HAP-1 (cell line): ENCODE results near the gene TMEM213.
"Not testable (repeated sequence)": the region's sequence is repeated elsewhere in the genome, so short reads cannot be mapped to it uniquely, and the experiment has no call there.

Experiments
- DNase-seq, 2 experiments: peaks; one replicate each; pipeline ENCODE4 v3.0.0-alpha.2; 2016 to 2020; ENCODE audit warnings: low spot score in 2 of 2
- H3K27me3 ChIP-seq: fragments of 250-450 bp; sonication (Bioruptor Pico); 2 replicates; pipeline ENCODE4 v1.5.1; 2020; ENCODE audit warnings: low read depth, mild to moderate bottlenecking, moderate library complexity
- H3K36me3 ChIP-seq: fragments of 250-450 bp; sonication (Bioruptor Pico); replicated peaks from 2 replicates; pipeline ENCODE4 v1.5.1; 2020; ENCODE audit warnings: mild to moderate bottlenecking
- H3K4me1 ChIP-seq: fragments of 250-450 bp; sonication (Bioruptor Pico); 2 replicates; pipeline ENCODE4 v1.5.1; 2020; ENCODE audit warnings: mild to moderate bottlenecking
- H3K4me3 ChIP-seq: fragments of 250-450 bp; sonication (Bioruptor Pico); 2 replicates; pipeline ENCODE4 v1.5.1; 2020; ENCODE audit warnings: mild to moderate bottlenecking, moderate library complexity
- H3K9me3 ChIP-seq: fragments of 250-450 bp; sonication (Bioruptor Pico); 2 replicates; pipeline ENCODE4 v1.5.1; 2020; ENCODE audit warnings: mild to moderate bottlenecking, moderate library complexity
- in situ Hi-C: fragments of 300-500 bp; cut with MboI; formaldehyde crosslinking; loops from 3 replicates; pipeline ENCODE4 v1.14.3; 2020; ENCODE audit warnings: low sequenced_read_pairs, inconsistent platforms, mixed read lengths

Gene TMEM213

DNA sequence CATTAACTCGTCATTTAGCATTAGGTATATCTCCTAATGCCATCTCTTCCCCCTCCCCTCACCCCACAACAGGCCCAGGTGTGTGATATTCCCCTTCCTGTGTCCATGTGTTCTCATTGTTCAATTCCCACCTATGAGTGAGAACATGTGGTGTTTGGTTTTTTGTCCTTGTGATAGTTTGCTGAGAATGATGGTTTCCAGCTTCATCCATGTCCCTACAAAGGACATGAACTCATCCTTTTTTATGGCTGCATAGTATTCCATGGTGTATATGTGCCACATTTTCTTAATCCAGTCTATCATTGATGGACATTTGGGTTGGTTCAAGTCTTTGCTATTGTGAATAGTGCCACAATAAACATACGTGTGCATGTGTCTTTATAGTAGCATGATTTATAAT lies 13.5 kb downstream of the TMEM213 start:
- H3K4me1 ChIP-seq, H3K9me3 ChIP-seq, H3K4me3 ChIP-seq, in situ Hi-C loops, H3K36me3 ChIP-seq, DNase-seq, H3K27me3 ChIP-seq: not testable (repeated sequence)

DNA sequence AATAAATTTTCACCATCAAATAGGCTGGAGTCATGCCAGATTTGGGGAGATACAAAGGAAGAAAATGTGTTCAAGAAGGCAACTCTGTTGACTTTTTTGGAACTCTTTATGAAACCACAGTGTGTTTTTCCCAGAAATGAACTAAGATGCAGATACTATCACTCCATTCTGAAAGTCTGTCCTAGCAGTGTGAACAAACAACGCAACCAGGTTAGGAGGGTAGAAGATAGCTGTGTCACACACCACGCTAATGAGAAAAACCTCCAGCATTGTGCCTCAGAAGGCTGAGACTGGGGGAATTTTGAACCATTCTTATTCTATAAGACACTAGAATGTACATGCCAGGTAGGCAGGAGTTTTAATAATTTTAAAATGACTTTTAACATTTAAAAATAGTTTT lies 16.2 kb downstream of the TMEM213 start:
- in situ Hi-C loops: no loop called here
- DNase-seq: no peak
- no peaks in the 10 kb centered on the region for H3K27me3 ChIP-seq
- H3K4me3 ChIP-seq: no peak overlapping the region
- no peaks in the 10 kb centered on the region for H3K9me3 ChIP-seq
- H3K36me3 ChIP-seq: no peaks in the 10 kb centered on the region
- no peaks in the 10 kb centered on the region for H3K4me1 ChIP-seq

DNA sequence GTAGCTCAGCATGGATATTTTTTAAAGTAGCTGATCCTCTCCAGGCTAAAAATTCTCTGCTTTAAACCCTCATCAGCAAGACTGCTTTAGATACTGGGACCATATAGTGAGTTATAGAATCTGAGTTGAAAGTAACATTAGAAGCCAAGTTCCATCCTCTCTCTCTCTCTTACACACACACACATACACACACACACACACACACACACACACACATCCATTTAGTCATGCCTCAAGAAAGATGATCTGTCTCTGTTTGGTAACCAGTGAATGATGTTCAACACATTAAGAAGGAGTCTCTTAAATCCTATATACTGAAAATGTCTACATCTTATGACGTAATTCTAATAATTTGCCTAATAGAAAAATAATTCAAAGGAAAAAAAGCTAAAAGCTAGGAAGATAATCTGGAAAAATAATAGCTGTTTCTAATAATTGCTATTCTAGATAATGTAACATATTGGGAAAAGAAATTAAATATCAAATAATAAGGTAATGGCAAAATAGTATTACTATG lies 17.1 kb downstream of the TMEM213 start:
- no peaks in the 10 kb centered on the region for H3K9me3 ChIP-seq
- in situ Hi-C loops: no loop called here
- H3K4me1 ChIP-seq: no peaks in the 10 kb centered on the region
- H3K36me3 ChIP-seq: no peaks in the 10 kb centered on the region
- no peak for DNase-seq
- H3K27me3 ChIP-seq: no peaks in the 10 kb centered on the region
- H3K4me3 ChIP-seq: no peak overlapping the region

DNA sequence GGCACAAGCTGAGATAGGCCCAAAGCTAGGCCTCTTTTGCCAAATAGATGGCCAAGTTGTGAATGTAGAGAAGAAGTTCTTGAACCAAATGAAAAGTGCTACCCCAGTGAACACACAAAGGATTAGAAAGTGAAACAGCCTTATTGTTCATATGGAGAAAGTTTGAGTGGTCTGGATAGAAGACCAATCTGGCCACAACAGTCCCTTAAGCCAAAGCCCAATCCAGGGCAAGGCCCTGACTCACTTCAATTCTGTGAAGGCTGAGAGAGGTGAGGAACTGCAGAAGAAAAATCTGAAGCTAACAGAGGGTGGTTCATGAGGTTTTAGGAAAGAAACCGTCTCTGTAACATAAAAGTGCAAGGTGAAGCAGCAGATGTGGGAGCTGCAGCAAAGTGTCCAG lies 18.9 kb downstream of the TMEM213 start:
- in situ Hi-C loops: no loop called here
- Histone ChIP-seq H3K36me3 (no peaks in the 10 kb centered on the region), H3K9me3 (no peaks in the 10 kb centered on the region), H3K4me1 (no peaks in the 10 kb centered on the region), H3K27me3 (no peaks in the 10 kb centered on the region), H3K4me3 (no peak overlapping the region)
- no peak for DNase-seq

DNA sequence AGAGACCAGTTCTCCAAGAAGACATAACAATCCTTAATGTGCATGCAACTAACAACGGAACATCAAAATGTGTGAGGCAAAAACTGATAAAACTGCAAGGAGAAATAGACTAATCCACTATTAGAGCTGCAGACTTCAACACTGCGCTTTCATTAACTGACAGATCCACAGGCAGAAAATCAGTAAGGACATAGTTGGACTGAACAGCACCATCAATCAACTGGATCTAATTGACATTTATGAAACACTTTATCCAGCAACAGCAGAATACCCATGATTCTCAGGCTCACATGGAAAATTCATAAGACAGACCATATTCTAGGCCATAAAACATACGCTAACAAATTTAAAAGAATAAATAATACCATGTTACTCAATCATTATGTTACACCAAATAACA lies 21.8 kb downstream of the TMEM213 start:
- Histone ChIP-seq H3K4me1 (no peaks in the 10 kb centered on the region), H3K36me3 (no peaks in the 10 kb centered on the region), H3K4me3 (no peak overlapping the region), H3K27me3 (no peaks in the 10 kb centered on the region), H3K9me3 (no peaks in the 10 kb centered on the region)
- DNase-seq: no peak
- in situ Hi-C loops: no loop called here

DNA sequence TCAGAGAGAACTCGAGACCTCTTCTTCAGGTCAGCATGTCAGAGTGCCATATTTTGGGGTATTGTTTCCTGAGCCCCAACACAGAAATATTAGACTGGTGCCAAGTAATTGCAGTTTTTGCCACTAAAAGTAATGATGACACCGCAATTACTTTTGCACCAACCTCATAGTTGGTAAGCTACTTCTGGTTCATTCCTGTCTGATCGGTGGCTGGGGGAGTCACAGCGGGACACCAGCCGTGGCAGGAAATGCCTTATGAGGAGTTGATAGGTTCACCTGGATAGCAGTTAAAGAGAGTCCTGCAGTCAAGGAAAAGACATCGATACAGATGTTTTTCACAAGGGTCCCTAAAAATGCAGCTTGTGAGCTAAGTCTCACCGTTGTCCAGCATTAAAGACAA lies 24.1 kb downstream of the TMEM213 start:
- Histone ChIP-seq H3K4me3 (no peak overlapping the region), H3K36me3 (no peaks in the 10 kb centered on the region), H3K4me1 (no peaks in the 10 kb centered on the region), H3K9me3 (no peaks in the 10 kb centered on the region), H3K27me3 (no peaks in the 10 kb centered on the region)
- in situ Hi-C loops: no loop called here
- no peak for DNase-seq

DNA sequence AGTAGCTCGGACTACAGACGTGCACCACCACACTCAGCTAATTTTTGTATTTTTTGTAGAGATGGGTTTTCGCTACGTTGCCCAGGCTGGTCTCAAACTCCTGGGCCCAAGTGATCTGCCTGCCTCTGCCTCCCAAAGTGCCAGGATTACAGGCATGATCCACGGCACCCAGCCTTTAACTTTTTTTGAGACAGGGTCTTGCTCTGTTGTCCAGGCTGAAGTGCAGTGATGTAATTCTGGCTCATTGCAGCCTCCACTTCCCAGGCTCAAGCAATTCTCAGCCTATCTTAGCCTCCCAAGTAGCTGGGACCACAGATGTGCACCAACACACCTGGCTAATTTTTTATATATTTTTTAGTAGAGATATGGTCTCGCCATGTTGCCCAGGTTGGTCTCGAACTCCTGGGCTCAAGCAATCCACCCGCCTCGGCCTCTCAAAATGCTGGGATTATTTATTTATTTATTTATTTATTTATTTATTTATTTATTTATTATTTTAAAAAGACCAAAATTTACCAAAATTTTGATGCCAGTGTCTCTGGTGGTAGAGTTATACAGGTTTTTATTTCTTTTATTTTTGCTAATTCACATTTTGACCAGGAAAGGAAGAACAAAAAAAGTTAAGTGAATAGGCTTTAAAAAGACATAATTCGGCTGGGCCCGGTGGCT lies 25.2 kb downstream of the TMEM213 start:
- Histone ChIP-seq H3K27me3 (no peaks in the 10 kb centered on the region), H3K36me3 (no peaks in the 10 kb centered on the region), H3K4me1 (no peaks in the 10 kb centered on the region), H3K4me3 (no peak overlapping the region), H3K9me3 (no peaks in the 10 kb centered on the region)
- DNase-seq: no peak
- in situ Hi-C loops: no loop called here

DNA sequence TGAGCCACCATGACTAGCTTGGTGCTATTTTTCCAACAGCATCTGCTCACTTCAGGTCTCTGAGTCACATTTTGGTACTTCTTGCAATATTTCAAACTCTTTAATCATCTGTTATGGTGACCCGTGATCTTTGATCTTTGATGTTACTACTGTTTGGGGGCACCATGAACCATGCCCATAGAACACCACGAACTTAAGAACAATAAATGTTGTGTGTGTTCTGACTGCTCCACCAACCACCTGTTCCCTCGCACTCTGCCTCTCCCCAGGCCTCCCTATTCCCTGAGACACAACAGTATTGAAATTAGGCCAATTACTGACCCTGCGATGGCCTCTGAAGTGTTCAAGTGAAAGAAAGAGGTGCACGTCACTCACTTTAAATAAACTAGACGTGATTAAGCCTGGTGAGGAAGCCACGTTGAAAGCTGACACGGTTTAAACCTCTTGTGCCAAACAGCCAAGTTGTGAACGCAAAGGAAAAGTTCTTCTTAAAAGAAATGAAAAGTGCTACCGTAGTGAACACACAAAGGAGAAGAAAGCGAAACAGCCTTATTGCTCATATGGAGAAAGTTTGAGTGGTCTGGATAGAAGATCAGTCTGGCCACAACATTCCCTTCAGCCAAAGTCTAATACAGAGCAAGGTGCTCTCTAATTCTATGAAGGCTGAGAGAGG lies 27.4 kb downstream of the TMEM213 start:
- no peaks in the 10 kb centered on the region for H3K27me3 ChIP-seq
- DNase-seq: no peak
- H3K36me3 ChIP-seq: no peaks in the 10 kb centered on the region
- H3K4me1 ChIP-seq: no peaks in the 10 kb centered on the region
- in situ Hi-C loops: no loop called here
- no peak overlapping the region for H3K4me3 ChIP-seq
- H3K9me3 ChIP-seq: no peaks in the 10 kb centered on the region

DNA sequence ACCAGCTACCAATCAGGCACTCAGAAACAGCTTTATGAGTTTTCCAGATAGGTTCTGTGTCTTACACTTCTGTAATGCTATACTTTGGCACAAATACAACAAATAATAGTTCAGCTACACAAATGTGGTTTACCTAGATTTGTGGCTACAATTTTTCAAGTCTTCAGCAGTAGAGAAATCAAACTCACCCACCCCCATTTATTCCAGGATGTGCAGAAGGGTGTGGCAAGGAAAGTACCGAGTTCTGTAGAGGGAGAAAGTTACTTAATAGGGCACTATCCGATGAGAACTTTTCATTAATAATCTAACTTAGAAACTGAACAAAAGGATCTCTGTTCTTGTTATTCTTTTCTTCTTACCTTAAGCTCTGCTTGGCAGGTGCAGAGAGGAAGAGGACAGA lies 30.5 kb downstream of the TMEM213 start:
- Histone ChIP-seq H3K4me3 (no peak overlapping the region), H3K4me1 (no peaks in the 10 kb centered on the region), H3K9me3 (no peaks in the 10 kb centered on the region), H3K36me3 (no peaks in the 10 kb centered on the region), H3K27me3 (no peaks in the 10 kb centered on the region)
- in situ Hi-C loops: no loop called here
- DNase-seq: no peak

DNA sequence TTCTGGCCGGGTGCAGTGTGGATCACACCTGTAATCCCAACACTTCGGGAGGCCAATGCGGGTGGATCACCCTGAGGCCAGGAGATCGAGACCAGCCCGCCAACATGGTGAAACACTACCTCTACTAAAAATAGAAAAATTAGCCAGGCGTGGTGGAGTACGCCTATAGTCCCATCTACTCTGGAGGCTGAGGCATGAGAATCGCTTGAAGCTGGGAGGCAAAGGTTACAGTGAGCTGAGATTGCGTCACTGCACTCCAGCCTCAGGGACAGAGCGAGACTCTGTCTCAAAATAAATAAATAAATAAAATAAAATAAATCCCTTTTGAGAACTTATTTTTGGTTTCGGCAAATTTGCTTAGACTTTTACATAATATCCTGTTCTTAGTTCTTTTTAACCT lies 31.5 kb downstream of the TMEM213 start:
- Histone ChIP-seq H3K4me3 (no peak overlapping the region), H3K4me1 (no peaks in the 10 kb centered on the region), H3K36me3 (no peaks in the 10 kb centered on the region), H3K9me3 (no peaks in the 10 kb centered on the region), H3K27me3 (no peaks in the 10 kb centered on the region)
- in situ Hi-C loops: no loop called here
- DNase-seq: no peak

DNA sequence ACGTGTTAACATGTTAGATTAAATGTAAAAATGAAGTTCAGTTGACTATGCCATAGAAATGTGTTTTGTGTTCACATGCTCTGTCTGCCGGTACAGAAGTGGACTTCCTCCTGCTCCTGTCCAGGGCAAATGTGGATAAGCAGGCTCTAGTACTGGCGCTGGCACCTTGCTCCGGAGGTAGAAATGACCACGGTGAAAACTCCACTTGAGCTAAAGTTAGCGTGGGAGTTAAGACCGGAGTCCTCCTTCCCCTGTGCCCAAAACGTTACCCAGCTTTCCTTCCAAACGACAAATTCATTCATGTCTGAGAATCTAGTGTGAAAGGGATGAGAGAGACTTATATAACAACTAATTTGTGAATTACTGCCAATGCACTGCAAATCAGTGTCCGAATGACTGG lies 35.2 kb downstream of the TMEM213 start:
- no peaks in the 10 kb centered on the region for H3K36me3 ChIP-seq
- no peak for DNase-seq
- H3K4me3 ChIP-seq: no peak overlapping the region
- H3K27me3 ChIP-seq: no peaks in the 10 kb centered on the region
- in situ Hi-C loops: no loop called here
- H3K4me1 ChIP-seq: no peaks in the 10 kb centered on the region
- no peaks in the 10 kb centered on the region for H3K9me3 ChIP-seq

DNA sequence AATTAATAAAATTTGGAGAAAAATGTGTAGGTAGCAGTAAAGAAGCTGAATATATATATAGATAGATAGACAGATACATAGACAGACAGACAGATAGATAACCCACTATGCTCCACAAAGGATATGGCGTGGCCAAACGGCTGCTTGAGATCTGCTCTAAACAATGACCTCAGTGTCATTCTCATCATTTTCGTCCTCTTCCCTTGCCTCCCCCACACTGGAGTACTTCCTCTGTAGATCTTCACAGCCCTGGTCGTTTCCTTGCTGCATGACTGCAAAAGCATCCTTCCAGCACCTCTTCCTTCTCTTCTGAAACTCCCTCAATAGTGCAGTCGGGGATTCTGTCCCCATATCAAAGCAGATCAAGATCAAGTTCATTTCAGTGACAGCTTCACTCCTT lies 35.8 kb downstream of the TMEM213 start:
- no peaks in the 10 kb centered on the region for H3K4me1 ChIP-seq
- no peak overlapping the region for H3K4me3 ChIP-seq
- DNase-seq: no peak
- in situ Hi-C loops: no loop called here
- no peaks in the 10 kb centered on the region for H3K36me3 ChIP-seq
- H3K9me3 ChIP-seq: no peaks in the 10 kb centered on the region
- no peaks in the 10 kb centered on the region for H3K27me3 ChIP-seq

DNA sequence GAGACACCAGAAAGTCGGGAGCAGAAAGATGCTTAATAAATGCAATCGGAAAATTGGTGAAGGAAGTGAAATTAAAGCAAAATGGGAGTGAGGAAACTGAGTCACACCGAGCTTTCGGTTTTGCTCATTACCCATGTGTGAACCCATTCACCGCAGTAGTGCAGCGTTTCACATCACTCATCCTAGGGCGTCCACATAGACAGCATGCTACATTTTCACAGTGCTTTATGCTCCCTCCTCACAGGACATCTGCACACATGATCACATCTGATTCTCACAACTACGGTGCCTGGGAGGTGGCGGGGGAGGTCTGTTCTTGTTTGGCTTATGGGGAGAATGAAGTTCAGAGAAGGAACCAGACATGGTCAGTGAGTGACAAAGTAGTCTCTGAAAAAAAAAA lies 36.8 kb downstream of the TMEM213 start:
- Histone ChIP-seq H3K27me3 (no peaks in the 10 kb centered on the region), H3K9me3 (no peaks in the 10 kb centered on the region), H3K4me1 (no peaks in the 10 kb centered on the region), H3K4me3 (no peak overlapping the region), H3K36me3 (no peaks in the 10 kb centered on the region)
- in situ Hi-C loops: no loop called here
- DNase-seq: no peak

DNA sequence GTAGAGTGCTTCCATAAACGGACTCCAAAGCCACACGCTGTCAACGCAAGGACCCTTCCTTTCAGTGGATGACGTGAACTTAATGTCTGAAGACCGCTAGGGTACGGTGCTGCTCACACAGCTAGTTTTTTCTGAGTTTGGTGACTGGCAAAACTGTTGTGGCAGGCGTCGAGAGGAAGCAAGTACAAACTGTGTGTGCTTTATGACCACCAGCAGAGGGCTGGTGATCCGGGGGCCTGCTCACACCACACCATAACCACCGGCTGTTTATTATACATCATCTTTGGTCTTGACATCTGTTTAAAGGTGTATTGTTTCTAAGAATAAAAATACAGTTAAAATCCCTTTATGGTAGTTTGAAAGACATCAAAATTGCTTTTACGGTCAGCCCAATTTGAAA lies 37.3 kb downstream of the TMEM213 start:
- no peak for DNase-seq
- Histone ChIP-seq H3K4me1 (no peaks in the 10 kb centered on the region), H3K36me3 (no peaks in the 10 kb centered on the region), H3K9me3 (no peaks in the 10 kb centered on the region), H3K4me3 (no peak overlapping the region), H3K27me3 (no peaks in the 10 kb centered on the region)
- in situ Hi-C loops: no loop called here

DNA sequence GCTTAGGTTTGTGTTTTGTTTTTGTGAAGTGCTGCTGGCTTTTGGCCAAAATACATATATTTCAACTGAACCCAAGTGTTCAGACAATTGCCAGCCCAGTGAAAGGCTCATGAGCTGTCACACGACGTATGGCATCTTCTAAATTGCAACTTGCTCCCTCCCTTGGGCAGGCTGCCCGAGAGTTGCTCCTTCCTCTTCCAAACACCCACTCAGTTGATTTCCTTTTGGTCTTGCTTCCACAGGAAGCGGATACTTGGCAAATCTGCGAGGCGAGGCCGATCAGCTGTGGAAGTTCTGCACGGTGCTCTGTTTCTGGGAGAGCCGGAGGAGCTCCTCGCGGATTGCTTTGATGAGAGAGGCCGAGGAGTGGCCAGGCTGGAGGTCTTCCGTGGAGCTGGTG lies 39.8 kb downstream of the TMEM213 start:
- Histone ChIP-seq H3K9me3 (no peaks in the 10 kb centered on the region), H3K4me1 (no peaks in the 10 kb centered on the region), H3K36me3 (no peaks in the 10 kb centered on the region), H3K4me3 (no peak overlapping the region), H3K27me3 (no peaks in the 10 kb centered on the region)
- in situ Hi-C loops: no loop called here
- no peak for DNase-seq
